Loucy (cell line): ENCODE measurements around the gene PDE2A.

ENCODE experiments used
- CTCF ChIP-seq: fragments of 200-600 bp; sonication (generic); conservative IDR thresholded peaks from 2 replicates; pipeline ENCODE4 v1.5.1; 2014; ENCODE audit warnings: mild to moderate bottlenecking, antibody characterized with exemption, low read length
- EZH2phosphoT487 ChIP-seq: fragments of 200-600 bp; IDR thresholded peaks from 2 replicates; pipeline ENCODE4 v1.6.1; 2018; ENCODE audit warnings: antibody characterized with exemption, mild to moderate bottlenecking, moderate library complexity, borderline replicate concordance

GRCh38 chr11:72705442-72706365 lies 31.5 kb upstream of the PDE2A start:
- TF ChIP-seq CTCF (no peak), EZH2phosphoT487 (no peak)
